ENCODE data around the gene HES1. TPM values are rescaled to one million over a fixed set of nuclear protein-coding genes. Genes with fewer than 3 reads are reported as not detected.

Gene HES1
- total and polyA plus RNA-seq, 9 of the 15 experiments (the other 6 are each of a cell fraction or from before 2014, with no cell fraction given) = 3.4 to 37.0 (median 19.3) TPM

- TF ChIP-seq FOXP4 (CRISPR knock-in tag; IDR thresholded peaks at IDR 0.05; ENCODE audit: borderline replicate concordance) (0 out of 2 replicates have a peak, but pooled peaks have one; percentile 25), MAFK (IDR thresholded peaks at IDR 0.05; ENCODE audit: low read length) (no peak), ZNF124 (CRISPR knock-in tag; IDR thresholded peaks at IDR 0.05) (no peak), CSDE1 (IDR thresholded peaks at IDR 0.05) (no peak), E2F6 (IDR thresholded peaks at IDR 0.05; ENCODE audit: borderline replicate concordance in 1 of 2, extremely low read depth in 1 of 2, insufficient read depth in 1 of 2, insufficient read length in 1 of 2, low read depth in 1 of 2, low read length in 1 of 2, poor library complexity in 1 of 2, severe bottlenecking in 1 of 2) (peak; percentile 77 to 94), SNAPC5 (CRISPR knock-in tag; IDR thresholded peaks at IDR 0.05) (no peak), GATAD2B (IDR thresholded peaks at IDR 0.05; ENCODE audit: borderline replicate concordance) (peak; percentile 30; the same call in 1 of the 2 replicates), DNMT1 (IDR thresholded peaks at IDR 0.05) (no peak; the same call in 1 of the 2 replicates), TRIM28 (IDR thresholded peaks at IDR 0.05) (0 out of 2 replicates have a peak, but pooled peaks have one; percentile 33), NR2F6 (CRISPR knock-in tag; IDR thresholded peaks at IDR 0.05) (no peak), MNT (conservative IDR thresholded peaks at IDR 0.05) (peak in 1 of 2 experiments; percentile 53; a peak in 1 of 4 replicates), HDAC2 (IDR thresholded peaks at IDR 0.05) (peak; percentile 69; the same call in 1 of the 2 replicates), DEAF1 (CRISPR knock-in tag; IDR thresholded peaks at IDR 0.05) (peak; percentile 35; the same call in 1 of the 2 replicates), NR2C1 (IDR thresholded peaks at IDR 0.05) (peak; percentile 81), NR2C1 (tag; IDR thresholded peaks at IDR 0.05) (peak; percentile 82), CREM (IDR thresholded peaks at IDR 0.05; ENCODE audit: low read depth) (0 out of 2 replicates have a peak, but pooled peaks have one; percentile 3), HES1 (IDR thresholded peaks at IDR 0.05; ENCODE audit: low read depth) (peak; percentile 71), TBL1XR1 (IDR thresholded peaks at IDR 0.05; ENCODE audit: low read length in 2 of 2) (no peak; a peak in 2 of 4 replicates), ARHGAP35 (IDR thresholded peaks at IDR 0.05; ENCODE audit: partially characterized antibody) (no peak), NCOA6 (IDR thresholded peaks at IDR 0.05) (no peak)
Observed at GRCh38 chr3:194140520-194141414, 4.8 kb downstream of the HES1 start (continued).
